HCT116 (cell line): ENCODE measurements around the gene ZSCAN4. TPM values are rescaled to one million over a fixed set of nuclear protein-coding genes. Genes with fewer than 3 reads are reported as not detected.

Experiments used
- ATAC-seq: fragments of 200-7000 bp; cut with Tn5 transposase; 2 replicates; pipeline ENCODE4 v1.9.1; 2020; ENCODE audit warnings: mild to moderate bottlenecking, moderate library complexity
- BruUV-seq: library from RNA; stranded (reverse); fragments of 400-500 nt; replicated peaks from 2 replicates; lab custom pipeline; 2021; lab: Mats Ljungman, UMichigan
- CTCF ChIA-PET: fragments of 300-600 bp; sonication (Branson Sonifier 250); formaldehyde crosslinking; loops from one replicate; lab custom pipeline; 2021; ENCODE audit warnings: antibody characterized with exemption; lab: Charles Lee
- POLR2A ChIA-PET: fragments of 300-600, 350-600 bp; sonication (Branson Sonifier 250); formaldehyde crosslinking; loops from one replicate; lab custom pipeline; 2021; ENCODE audit warnings: antibody characterized with exemption; lab: Charles Lee
- RAD21 ChIA-PET, 2 experiments: fragments of 300-600 bp; sonication (Branson Sonifier 250); formaldehyde crosslinking; loops; one replicate each; lab custom pipeline; 2023; ENCODE audit warnings: low total read pairs in 2 of 2; ENCODE audit not compliant: uncharacterized antibody in 2 of 2, unreplicated experiment in 2 of 2, low non-redundant PET in 1 of 2; lab: Charles Lee
- DNase-seq: peaks from one replicate; pipeline ENCODE4 v3.0.0-alpha.2; 2010; ENCODE audit warnings: low read depth, low spot score
- H2AFZ ChIP-seq: fragments of 200-600 bp; shearing (Covaris generic), sonication (generic); 2 replicates; pipeline ENCODE4 v1.6.1; 2017; ENCODE audit warnings: low read depth, mixed run types, mixed read lengths, antibody characterized with exemption, low read length; ENCODE audit not compliant: poor library complexity, severe bottlenecking
- H3K27ac ChIP-seq: 2 replicates; pipeline ENCODE4 v1.5.1; 2012; ENCODE audit warnings: low read depth, low read length
- H3K27me3 ChIP-seq: fragments of 200-600 bp; sonication (generic); 2 replicates; pipeline ENCODE4 v1.6.1; 2016; ENCODE audit warnings: mixed run types, low read length, mixed read lengths; ENCODE audit not compliant: insufficient read depth
- H3K36me3 ChIP-seq, 2 experiments: fragments of 200-500 bp in 1 of 2; fragments of 200-600 bp in 1 of 2; sonication (Bioruptor generic) in 1 of 2; sonication (generic) in 1 of 2; 2 replicates each; pipeline versions ENCODE4 v1.5.1 to v1.6.1; 2014 to 2016; ENCODE audit warnings: low read length in 2 of 2, inconsistent platforms in 1 of 2, mixed read lengths in 1 of 2, mixed run types in 1 of 2; ENCODE audit not compliant: insufficient read depth in 2 of 2, control insufficient read depth in 1 of 2
- H3K4me1 ChIP-seq, 2 experiments: fragments of 200-600 bp in 1 of 2; sonication (generic) in 1 of 2; 2 replicates each; pipeline versions ENCODE4 v1.5.1 to v1.6.1; 2012 to 2017; ENCODE audit warnings: low read length in 2 of 2, inconsistent platforms in 1 of 2, mild to moderate bottlenecking in 1 of 2, mixed read lengths in 1 of 2, mixed run types in 1 of 2, moderate library complexity in 1 of 2; ENCODE audit not compliant: insufficient read depth in 2 of 2, control insufficient read depth in 1 of 2
- H3K4me2 ChIP-seq: fragments of 200-600 bp; sonication (generic); 2 replicates; pipeline ENCODE4 v1.6.1; 2017; ENCODE audit warnings: mixed run types, low read length, mixed read lengths
- H3K4me3 ChIP-seq, 2 experiments: fragments of 200-600 bp in 1 of 2; sonication (generic) in 1 of 2; replicated peaks in 1 of 2; 2 replicates each; pipeline ENCODE4 v1.5.1; 2011 to 2016; ENCODE audit warnings: low read length in 2 of 2, control low read depth in 1 of 2, low read depth in 1 of 2, mild to moderate bottlenecking in 1 of 2, mixed read lengths in 1 of 2, mixed run types in 1 of 2
- H3K79me2 ChIP-seq: fragments of 200-600 bp; sonication (generic); 2 replicates; pipeline ENCODE4 v1.6.1; 2017; ENCODE audit warnings: mild to moderate bottlenecking, mixed run types, low read length, moderate library complexity, mixed read lengths; ENCODE audit not compliant: insufficient read depth
- H3K9ac ChIP-seq: fragments of 200-600 bp; sonication (generic); 2 replicates; pipeline ENCODE4 v1.6.1; 2016; ENCODE audit warnings: low read length, mixed read lengths
- H3K9me2 ChIP-seq: fragments of 200-600 bp; sonication (generic), shearing (Covaris generic); 2 replicates; pipeline ENCODE4 v1.6.1; 2017; ENCODE audit warnings: mixed run types, mild to moderate bottlenecking, moderate library complexity; ENCODE audit not compliant: insufficient read depth
- H3K9me3 ChIP-seq, 2 experiments: fragments of 200-500 bp in 1 of 2; fragments of 200-600 bp in 1 of 2; sonication (Bioruptor generic) in 1 of 2; sonication (generic) in 1 of 2; 2 replicates each; pipeline ENCODE4 v1.6.1; 2014 to 2017; ENCODE audit warnings: low read length in 2 of 2, mixed read lengths in 2 of 2, inconsistent platforms in 1 of 2, low read depth in 1 of 2, mild to moderate bottlenecking in 1 of 2, mixed run types in 1 of 2, moderate library complexity in 1 of 2; ENCODE audit not compliant: control insufficient read depth in 1 of 2, insufficient read depth in 1 of 2
- H4K20me1 ChIP-seq: fragments of 200-600 bp; sonication (generic), shearing (Covaris generic); 2 replicates; pipeline ENCODE4 v1.6.1; 2017; ENCODE audit warnings: mixed run types, mild to moderate bottlenecking, moderate library complexity; ENCODE audit not compliant: insufficient read depth
- CBX3 ChIP-seq: IDR thresholded peaks from 2 replicates; pipeline ENCODE4 v1.6.1; 2012; ENCODE audit warnings: low read depth
- CEBPB ChIP-seq: IDR thresholded peaks from 2 replicates; pipeline ENCODE4 v1.6.1; 2012; ENCODE audit warnings: low read depth
- ELF1 ChIP-seq: IDR thresholded peaks from 2 replicates; pipeline ENCODE4 v1.6.1; 2012; ENCODE audit warnings: low read depth, borderline replicate concordance
- EZH2 ChIP-seq: fragments of 200-600 bp; sonication (generic); IDR thresholded peaks from 2 replicates; pipeline ENCODE4 v1.6.1; 2017; ENCODE audit warnings: antibody characterized with exemption, mixed run types
- FOSL1 ChIP-seq: IDR thresholded peaks from 2 replicates; pipeline ENCODE4 v1.6.1; 2012; ENCODE audit warnings: low read depth
- JUND ChIP-seq: IDR thresholded peaks from 2 replicates; pipeline ENCODE4 v1.6.1; 2012
- POLR2AphosphoS5 ChIP-seq: IDR thresholded peaks from 2 replicates; pipeline ENCODE4 v1.6.1; 2011; ENCODE audit warnings: mild to moderate bottlenecking, low read depth, low read length, moderate library complexity
- RAD21 ChIP-seq: IDR thresholded peaks from 2 replicates; pipeline ENCODE4 v1.6.1; 2012; ENCODE audit warnings: low read depth, mild to moderate bottlenecking
- SRF ChIP-seq: IDR thresholded peaks from 2 replicates; pipeline ENCODE4 v1.6.1; 2012; ENCODE audit warnings: low read depth
- ZFX ChIP-seq: fragments of 450-650 bp; IDR thresholded peaks from 2 replicates; pipeline ENCODE4 v1.6.1; 2017
- ZNF274 ChIP-seq: fragments of 200-500 bp; sonication (Bioruptor generic); IDR thresholded peaks from 2 replicates; pipeline ENCODE4 v1.6.1; 2014; ENCODE audit warnings: mild to moderate bottlenecking, low read depth, low read length, inconsistent platforms
- intact Hi-C: fragments of 100-400 bp; cut with micrococcal nuclease; formaldehyde crosslinking; loops from 2 replicates; pipeline ENCODE4 v1.10.0; 2022
- total RNA-seq: library from RNA; stranded (reverse); gene quantifications from one replicate; pipeline ENCODE4 v1.2.1, GENCODE V29; 2021; ENCODE audit not compliant: unreplicated experiment
- TF ChIP-seq, protein P1 (sequence below): IDR thresholded peaks from 2 replicates; pipeline ENCODE4 v1.6.1; 2011; ENCODE audit warnings: mild to moderate bottlenecking, low read length, moderate library complexity; ENCODE audit not compliant: insufficient replicate concordance; ENCODE audit errors: extremely low read depth
- TF ChIP-seq, protein P2 (sequence below): IDR thresholded peaks from 2 replicates; pipeline ENCODE4 v1.6.1; 2012; ENCODE audit warnings: low read depth

Gene ZSCAN4
- total RNA-seq, 1 experiment from 2014 or later: not detected

DNA sequence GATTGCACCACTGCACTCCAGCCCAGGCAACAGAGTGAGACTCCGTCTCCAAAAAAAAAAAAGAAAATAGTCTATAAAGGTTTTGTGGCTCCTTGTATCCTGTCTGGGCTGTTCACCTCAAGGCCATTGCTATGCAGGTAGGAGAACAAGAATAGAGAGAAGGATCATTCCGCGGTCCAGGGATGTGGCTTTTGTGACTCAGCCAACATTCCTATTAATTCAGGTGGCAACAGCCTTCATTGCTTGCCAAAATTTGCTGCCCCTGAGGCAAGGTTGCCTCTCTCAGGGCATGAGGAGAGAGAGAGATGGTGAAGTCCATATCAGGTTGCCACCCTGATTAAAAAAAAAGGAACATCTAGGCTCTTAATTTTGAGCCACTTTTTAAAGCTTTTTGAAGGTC is 21.0 kb downstream of the ZSCAN4 start:
- DNase-seq (no peak), ATAC-seq (no peak)
- BruUV-seq: no TSS peak
- Histone ChIP-seq H3K4me3 (no peak overlapping the region), H2AFZ (no peak overlapping the region), H3K27me3 (no peaks in the 10 kb centered on the region), H3K9ac (no peak overlapping the region), H3K4me2 (no peak overlapping the region), H4K20me1 (no peaks in the 10 kb centered on the region), H3K36me3 (peaks cover 16 to 56% of the 10 kb centered on the region in 2 experiments), H3K27ac (no peak overlapping the region), H3K79me2 (peaks cover 59% of the 10 kb centered on the region), H3K4me1 (no peaks in the 10 kb centered on the region), H3K9me2 (no peaks in the 10 kb centered on the region), H3K9me3 (peaks cover 42 to 50% of the 10 kb centered on the region in 2 experiments; a peak in 3 of 4 replicates)
- ChIA-PET RAD21 (no interaction called here), CTCF (no interaction called here), POLR2A (no interaction called here)
- TF ChIP-seq ZFX (no peak), ELF1 (no peak), CEBPB (no peak), JUND (no peak), ZNF274 (no peak), EZH2 (no peak), POLR2AphosphoS5 (no peak), CBX3 (no peak), RAD21 (no peak), FOSL1 (no peak), SRF (no peak)
- TF ChIP-seq, protein P1, sequence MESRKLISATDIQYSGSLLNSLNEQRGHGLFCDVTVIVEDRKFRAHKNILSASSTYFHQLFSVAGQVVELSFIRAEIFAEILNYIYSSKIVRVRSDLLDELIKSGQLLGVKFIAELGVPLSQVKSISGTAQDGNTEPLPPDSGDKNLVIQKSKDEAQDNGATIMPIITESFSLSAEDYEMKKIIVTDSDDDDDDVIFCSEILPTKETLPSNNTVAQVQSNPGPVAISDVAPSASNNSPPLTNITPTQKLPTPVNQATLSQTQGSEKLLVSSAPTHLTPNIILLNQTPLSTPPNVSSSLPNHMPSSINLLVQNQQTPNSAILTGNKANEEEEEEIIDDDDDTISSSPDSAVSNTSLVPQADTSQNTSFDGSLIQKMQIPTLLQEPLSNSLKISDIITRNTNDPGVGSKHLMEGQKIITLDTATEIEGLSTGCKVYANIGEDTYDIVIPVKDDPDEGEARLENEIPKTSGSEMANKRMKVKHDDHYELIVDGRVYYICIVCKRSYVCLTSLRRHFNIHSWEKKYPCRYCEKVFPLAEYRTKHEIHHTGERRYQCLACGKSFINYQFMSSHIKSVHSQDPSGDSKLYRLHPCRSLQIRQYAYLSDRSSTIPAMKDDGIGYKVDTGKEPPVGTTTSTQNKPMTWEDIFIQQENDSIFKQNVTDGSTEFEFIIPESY: no peak
- TF ChIP-seq, protein P2, sequence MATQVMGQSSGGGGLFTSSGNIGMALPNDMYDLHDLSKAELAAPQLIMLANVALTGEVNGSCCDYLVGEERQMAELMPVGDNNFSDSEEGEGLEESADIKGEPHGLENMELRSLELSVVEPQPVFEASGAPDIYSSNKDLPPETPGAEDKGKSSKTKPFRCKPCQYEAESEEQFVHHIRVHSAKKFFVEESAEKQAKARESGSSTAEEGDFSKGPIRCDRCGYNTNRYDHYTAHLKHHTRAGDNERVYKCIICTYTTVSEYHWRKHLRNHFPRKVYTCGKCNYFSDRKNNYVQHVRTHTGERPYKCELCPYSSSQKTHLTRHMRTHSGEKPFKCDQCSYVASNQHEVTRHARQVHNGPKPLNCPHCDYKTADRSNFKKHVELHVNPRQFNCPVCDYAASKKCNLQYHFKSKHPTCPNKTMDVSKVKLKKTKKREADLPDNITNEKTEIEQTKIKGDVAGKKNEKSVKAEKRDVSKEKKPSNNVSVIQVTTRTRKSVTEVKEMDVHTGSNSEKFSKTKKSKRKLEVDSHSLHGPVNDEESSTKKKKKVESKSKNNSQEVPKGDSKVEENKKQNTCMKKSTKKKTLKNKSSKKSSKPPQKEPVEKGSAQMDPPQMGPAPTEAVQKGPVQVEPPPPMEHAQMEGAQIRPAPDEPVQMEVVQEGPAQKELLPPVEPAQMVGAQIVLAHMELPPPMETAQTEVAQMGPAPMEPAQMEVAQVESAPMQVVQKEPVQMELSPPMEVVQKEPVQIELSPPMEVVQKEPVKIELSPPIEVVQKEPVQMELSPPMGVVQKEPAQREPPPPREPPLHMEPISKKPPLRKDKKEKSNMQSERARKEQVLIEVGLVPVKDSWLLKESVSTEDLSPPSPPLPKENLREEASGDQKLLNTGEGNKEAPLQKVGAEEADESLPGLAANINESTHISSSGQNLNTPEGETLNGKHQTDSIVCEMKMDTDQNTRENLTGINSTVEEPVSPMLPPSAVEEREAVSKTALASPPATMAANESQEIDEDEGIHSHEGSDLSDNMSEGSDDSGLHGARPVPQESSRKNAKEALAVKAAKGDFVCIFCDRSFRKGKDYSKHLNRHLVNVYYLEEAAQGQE: no peak
- intact Hi-C loops: no loop called here
